Stimulated activated CD8-positive, alpha-beta memory T cell treated with anti-CD3 and anti-CD28 coated beads, Interleukin-12 subunit alpha, Interleukin-12 subunit beta, amount 100 ng/mL, for 24 hours (primary cell): ENCODE data around the gene BRIP1.
"Not testable (repeated sequence)": the region's sequence is repeated elsewhere in the genome, so short reads cannot be mapped to it uniquely, and the experiment has no call there.

Experiments used
- DNase-seq: peaks from one replicate; pipeline ENCODE4 v3.0.0-alpha.2; 2020; ENCODE audit errors: extremely low read depth

Gene BRIP1

GRCh38 chr17:61699032-61699431, 164.3 kb downstream of the BRIP1 start:
- no peak for DNase-seq

- DNase-seq = no peak
Observed at GRCh38 chr17:61698244-61698643, 165.1 kb downstream of the BRIP1 start.

GRCh38 chr17:61695779-61696337, 167.5 kb downstream of the BRIP1 start:
- no peak for DNase-seq

GRCh38 chr17:61694095-61694494, 169.2 kb downstream of the BRIP1 start:
- DNase-seq = no peak

- no peak for DNase-seq
Observed at GRCh38 chr17:61689610-61690180, 173.6 kb downstream of the BRIP1 start.

- no peak for DNase-seq
Observed at GRCh38 chr17:61687769-61688168, 175.6 kb downstream of the BRIP1 start.

GRCh38 chr17:61686113-61686512, 177.2 kb downstream of the BRIP1 start:
- no peak for DNase-seq

- DNase-seq = no peak
Observed at GRCh38 chr17:61684818-61685217, 178.5 kb downstream of the BRIP1 start.

- no peak for DNase-seq
Observed at GRCh38 chr17:61684172-61684571, 179.2 kb downstream of the BRIP1 start.

GRCh38 chr17:61683466-61683865, 179.9 kb downstream of the BRIP1 start:
- DNase-seq = no peak

- DNase-seq = no peak
Observed at GRCh38 chr17:61680921-61681320, 182.4 kb downstream of the BRIP1 start.

- no peak for DNase-seq
Observed at GRCh38 chr17:61678339-61678738, 185.0 kb downstream of the BRIP1 start.

GRCh38 chr17:61677150-61677811, 186.0 kb downstream of the BRIP1 start:
- not testable (repeated sequence) for DNase-seq

GRCh38 chr17:61676522-61676921, 186.8 kb downstream of the BRIP1 start:
- not testable (repeated sequence) for DNase-seq

GRCh38 chr17:61674609-61675008, 188.7 kb downstream of the BRIP1 start:
- DNase-seq = not testable (repeated sequence)

GRCh38 chr17:61673019-61673897, 190.1 kb downstream of the BRIP1 start:
- not testable (repeated sequence) for DNase-seq

- no peak for DNase-seq
Observed at GRCh38 chr17:61672140-61672539, 191.2 kb downstream of the BRIP1 start.

GRCh38 chr17:61670691-61671090, 192.6 kb downstream of the BRIP1 start:
- DNase-seq = no peak

- no peak for DNase-seq
Observed at GRCh38 chr17:61669522-61669921, 193.8 kb downstream of the BRIP1 start.

GRCh38 chr17:61668486-61668885, 194.8 kb downstream of the BRIP1 start:
- DNase-seq = no peak

GRCh38 chr17:61666406-61667088, 196.8 kb downstream of the BRIP1 start:
- not testable (repeated sequence) for DNase-seq

GRCh38 chr17:61663310-61663709, 200.0 kb downstream of the BRIP1 start:
- DNase-seq = no peak
